Hematopoietic multipotent progenitor cell treated with erythropoietin and hydrocortisone succinate and interleukin-3 and kit ligand, for 6 days (in vitro differentiated cells): ENCODE data around the gene CISD2.
"Not testable (repeated sequence)": the region's sequence is repeated elsewhere in the genome, so short reads cannot be mapped to it uniquely, and the experiment has no call there.

ENCODE experiments used
- DNase-seq: peaks from one replicate; pipeline ENCODE4 v3.0.0-alpha.2; 2015

The CISD2 gene

GRCh38 chr4:102850370-102850769 lies 18.4 kb upstream of the CISD2 start:
- DNase-seq = no peak

- no peak for DNase-seq
Observed at GRCh38 chr4:102858828-102859464, 9.8 kb upstream of the CISD2 start.

- peak; percentile 76 for DNase-seq
Observed at GRCh38 chr4:102860611-102861324, 8.0 kb upstream of the CISD2 start.

GRCh38 chr4:102862016-102862415 lies 6.8 kb upstream of the CISD2 start:
- peak; percentile 23 for DNase-seq

- DNase-seq = no peak
Observed at GRCh38 chr4:102862747-102863146, 6.0 kb upstream of the CISD2 start.

GRCh38 chr4:102865327-102865726 lies 3.5 kb upstream of the CISD2 start:
- DNase-seq = peak; percentile 58

- DNase-seq = peak; percentile 65
Observed at GRCh38 chr4:102867278-102868152, 1.3 kb upstream of the CISD2 start.

- no peak for DNase-seq
Observed at GRCh38 chr4:102868153-102868780, 525 bp upstream of the CISD2 start.

GRCh38 chr4:102869569-102870197 lies 891 bp downstream of the CISD2 start:
- DNase-seq = peak; percentile 80

- DNase-seq = peak; percentile 82
Observed at GRCh38 chr4:102871772-102872171, 3.0 kb downstream of the CISD2 start.

- peak; percentile 2 for DNase-seq
Observed at GRCh38 chr4:102877477-102878106, 8.8 kb downstream of the CISD2 start.

GRCh38 chr4:102878349-102878748 lies 9.6 kb downstream of the CISD2 start:
- peak; percentile 0 for DNase-seq

GRCh38 chr4:102878901-102879300 lies 10.1 kb downstream of the CISD2 start:
- no peak for DNase-seq

GRCh38 chr4:102881343-102881742 lies 12.6 kb downstream of the CISD2 start:
- DNase-seq = no peak

GRCh38 chr4:102883278-102883677 lies 14.5 kb downstream of the CISD2 start:
- DNase-seq = no peak

- DNase-seq = not testable (repeated sequence)
Observed at GRCh38 chr4:102888570-102888969, 19.8 kb downstream of the CISD2 start.

GRCh38 chr4:102889866-102890265 lies 21.1 kb downstream of the CISD2 start:
- DNase-seq = not testable (repeated sequence)

GRCh38 chr4:102896547-102896946 lies 27.8 kb downstream of the CISD2 start:
- not testable (repeated sequence) for DNase-seq

- not testable (repeated sequence) for DNase-seq
Observed at GRCh38 chr4:102897610-102898009, 28.8 kb downstream of the CISD2 start.

- DNase-seq = no peak
Observed at GRCh38 chr4:102901804-102902203, 33.0 kb downstream of the CISD2 start.

- no peak for DNase-seq
Observed at GRCh38 chr4:102918859-102919258, 50.1 kb downstream of the CISD2 start.

- not testable (repeated sequence) for DNase-seq
Observed at GRCh38 chr4:102919697-102920096, 50.9 kb downstream of the CISD2 start.
